AG09309 (cell line): Measurements from ENCODE around the gene KDSR.

ENCODE experiments used
- DNase-seq: peaks from one replicate; pipeline ENCODE4 v3.0.0-alpha.2; 2010; ENCODE audit warnings: low read depth
- H3K4me3 ChIP-seq: 2 replicates; pipeline ENCODE4 v1.5.1; 2011; ENCODE audit warnings: mild to moderate bottlenecking, low read depth, low read length, moderate library complexity; ENCODE audit not compliant: control insufficient read depth
- TF ChIP-seq, protein P1 (sequence below): IDR thresholded peaks from 2 replicates; pipeline ENCODE4 v1.5.1; 2011; ENCODE audit warnings: mild to moderate bottlenecking, low read depth, low read length, inconsistent platforms; ENCODE audit not compliant: insufficient read depth, control insufficient read depth; ENCODE audit errors: missing control alignments

Gene KDSR

DNA sequence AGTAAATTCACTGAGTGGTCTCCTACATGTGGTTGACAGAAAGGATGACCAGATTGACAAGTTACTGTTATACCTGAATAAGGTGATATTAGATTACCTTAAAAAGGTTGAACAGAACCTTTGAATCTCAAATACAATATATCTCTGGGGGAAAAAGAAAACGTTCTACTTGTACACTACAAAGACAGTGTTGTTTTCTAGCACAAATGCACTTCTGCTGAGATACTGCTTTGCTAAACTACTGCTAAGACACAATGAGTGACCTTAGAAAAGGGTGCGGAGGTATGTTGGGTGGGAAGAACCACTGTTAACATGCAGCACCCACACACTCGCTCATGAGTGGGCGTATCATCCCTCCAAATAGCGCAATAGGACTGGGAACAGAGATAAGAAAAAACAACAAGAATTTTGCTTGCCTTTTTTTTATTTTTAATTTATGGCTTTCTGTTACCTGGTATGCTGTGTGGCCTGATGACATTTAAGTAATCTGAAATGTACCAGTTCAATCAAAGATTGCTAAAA, 53.5 kb downstream of the KDSR start:
- TF ChIP-seq, protein P1, sequence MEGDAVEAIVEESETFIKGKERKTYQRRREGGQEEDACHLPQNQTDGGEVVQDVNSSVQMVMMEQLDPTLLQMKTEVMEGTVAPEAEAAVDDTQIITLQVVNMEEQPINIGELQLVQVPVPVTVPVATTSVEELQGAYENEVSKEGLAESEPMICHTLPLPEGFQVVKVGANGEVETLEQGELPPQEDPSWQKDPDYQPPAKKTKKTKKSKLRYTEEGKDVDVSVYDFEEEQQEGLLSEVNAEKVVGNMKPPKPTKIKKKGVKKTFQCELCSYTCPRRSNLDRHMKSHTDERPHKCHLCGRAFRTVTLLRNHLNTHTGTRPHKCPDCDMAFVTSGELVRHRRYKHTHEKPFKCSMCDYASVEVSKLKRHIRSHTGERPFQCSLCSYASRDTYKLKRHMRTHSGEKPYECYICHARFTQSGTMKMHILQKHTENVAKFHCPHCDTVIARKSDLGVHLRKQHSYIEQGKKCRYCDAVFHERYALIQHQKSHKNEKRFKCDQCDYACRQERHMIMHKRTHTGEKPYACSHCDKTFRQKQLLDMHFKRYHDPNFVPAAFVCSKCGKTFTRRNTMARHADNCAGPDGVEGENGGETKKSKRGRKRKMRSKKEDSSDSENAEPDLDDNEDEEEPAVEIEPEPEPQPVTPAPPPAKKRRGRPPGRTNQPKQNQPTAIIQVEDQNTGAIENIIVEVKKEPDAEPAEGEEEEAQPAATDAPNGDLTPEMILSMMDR = no peak
- H3K4me3 ChIP-seq = no peak overlapping the region
- DNase-seq = no peak

DNA sequence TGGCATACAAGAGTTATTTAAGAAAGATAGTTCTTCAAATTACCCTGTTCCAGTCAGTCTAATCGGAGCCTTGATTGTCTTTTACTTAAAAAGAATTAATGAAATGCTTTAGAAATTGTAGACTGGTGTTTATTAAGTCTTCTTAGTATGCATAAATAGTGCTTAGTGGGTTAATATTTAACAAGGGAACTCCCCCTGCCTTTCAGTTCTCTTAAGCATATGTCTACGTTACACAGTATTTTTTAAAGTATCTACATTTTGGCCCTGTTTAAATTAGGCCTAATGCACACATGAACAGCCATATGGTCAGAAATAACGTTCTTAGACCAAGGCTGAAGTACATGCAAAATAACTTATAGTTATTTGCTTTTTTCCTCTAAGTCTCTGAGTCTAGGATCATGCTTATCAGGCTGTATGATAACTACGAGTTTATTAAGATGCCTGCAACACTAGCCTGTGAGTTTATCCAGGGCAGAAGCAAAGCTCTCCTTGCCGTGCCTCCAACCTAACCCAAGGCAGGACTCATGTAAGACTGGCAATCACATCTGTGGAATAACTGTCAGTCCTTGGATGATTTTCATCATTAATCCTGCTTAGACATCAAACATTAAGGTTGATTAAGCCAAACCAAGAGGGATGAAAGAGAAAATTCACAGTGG, 54.1 kb downstream of the KDSR start:
- no peak for DNase-seq
- no peak overlapping the region for H3K4me3 ChIP-seq
- TF ChIP-seq, protein P1 = no peak

DNA sequence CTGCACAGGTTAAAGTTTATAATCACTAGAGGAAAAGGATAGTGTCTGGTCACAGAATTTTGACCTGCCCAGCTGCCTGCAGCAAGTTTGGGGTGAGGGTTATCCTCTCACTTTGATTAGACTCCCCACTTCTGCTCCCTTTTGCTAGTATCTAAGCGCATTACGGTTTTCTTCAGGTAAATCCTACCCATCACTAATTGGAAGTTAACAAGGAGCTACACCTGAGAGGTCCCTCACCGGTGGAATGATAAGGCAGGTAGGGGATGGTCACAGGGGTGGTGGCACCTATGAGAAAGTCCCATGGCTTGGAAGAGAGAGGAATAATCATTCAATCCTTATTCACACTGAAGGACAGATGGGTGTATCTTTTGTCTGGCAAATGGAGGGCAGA, 55.0 kb downstream of the KDSR start:
- TF ChIP-seq, protein P1 = no peak
- H3K4me3 ChIP-seq = no peak overlapping the region
- no peak for DNase-seq

DNA sequence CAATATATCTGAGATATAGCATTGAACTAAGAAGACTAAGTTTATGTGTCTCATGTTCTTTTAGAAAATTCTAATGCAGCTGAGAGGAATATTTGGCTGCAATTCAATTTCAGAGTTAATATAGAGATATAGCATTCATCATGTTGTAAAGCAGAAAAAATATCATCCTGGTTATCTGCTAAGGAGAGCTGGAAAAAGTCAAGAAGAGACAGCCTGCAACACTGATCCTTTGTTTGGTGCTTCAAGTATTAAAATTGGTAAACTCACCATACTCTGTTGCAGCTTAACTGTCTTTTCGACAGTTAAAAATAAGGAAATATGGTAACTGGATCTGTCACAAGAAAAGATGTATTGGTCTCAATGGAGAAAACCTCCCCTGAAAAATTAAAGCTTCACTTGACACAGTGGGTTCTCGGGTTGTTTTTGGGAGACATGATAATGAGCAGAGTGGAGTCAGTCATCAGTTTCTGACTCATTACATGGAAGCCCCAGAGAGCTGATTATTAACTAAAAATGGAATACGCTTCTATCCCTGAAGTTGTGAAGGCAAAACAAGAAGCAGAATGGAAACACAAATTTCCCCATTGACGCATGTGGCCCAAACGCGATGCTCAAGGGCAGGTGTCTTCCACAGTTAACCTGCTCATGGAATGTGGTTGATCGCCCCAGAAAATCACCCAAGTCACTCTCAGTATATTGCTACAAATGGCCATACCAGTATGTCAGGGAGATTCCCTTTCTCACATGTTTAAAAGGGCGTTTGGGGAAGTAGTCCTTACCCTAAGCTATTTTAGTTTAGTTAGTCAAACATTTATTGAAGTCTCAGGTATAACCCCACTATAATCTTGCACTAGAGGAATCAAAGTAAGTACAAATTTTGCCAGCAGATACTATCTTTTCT, 55.6 kb downstream of the KDSR start:
- DNase-seq = no peak
- H3K4me3 ChIP-seq = no peak overlapping the region
- TF ChIP-seq, protein P1 = no peak

DNA sequence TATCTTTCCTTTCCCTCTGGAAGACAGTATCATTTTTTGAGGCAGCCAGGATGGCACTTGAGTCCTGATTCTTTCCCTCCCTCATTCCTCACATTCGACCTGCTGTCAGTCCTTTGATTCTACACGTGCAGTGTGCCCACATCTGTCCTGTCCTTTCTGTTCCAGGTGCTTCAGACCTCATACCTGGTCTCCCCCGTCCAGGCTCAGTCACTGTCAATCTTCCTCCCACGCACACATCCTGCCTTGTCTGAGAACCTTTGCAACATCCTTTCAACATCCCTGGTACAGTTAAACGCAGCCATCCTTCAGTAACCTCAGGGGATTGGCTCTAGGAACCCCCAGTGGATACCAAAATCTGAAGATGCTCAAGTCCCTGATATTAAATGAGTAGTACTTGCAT, 57.6 kb downstream of the KDSR start:
- TF ChIP-seq, protein P1 = no peak
- DNase-seq = no peak
- no peak overlapping the region for H3K4me3 ChIP-seq

DNA sequence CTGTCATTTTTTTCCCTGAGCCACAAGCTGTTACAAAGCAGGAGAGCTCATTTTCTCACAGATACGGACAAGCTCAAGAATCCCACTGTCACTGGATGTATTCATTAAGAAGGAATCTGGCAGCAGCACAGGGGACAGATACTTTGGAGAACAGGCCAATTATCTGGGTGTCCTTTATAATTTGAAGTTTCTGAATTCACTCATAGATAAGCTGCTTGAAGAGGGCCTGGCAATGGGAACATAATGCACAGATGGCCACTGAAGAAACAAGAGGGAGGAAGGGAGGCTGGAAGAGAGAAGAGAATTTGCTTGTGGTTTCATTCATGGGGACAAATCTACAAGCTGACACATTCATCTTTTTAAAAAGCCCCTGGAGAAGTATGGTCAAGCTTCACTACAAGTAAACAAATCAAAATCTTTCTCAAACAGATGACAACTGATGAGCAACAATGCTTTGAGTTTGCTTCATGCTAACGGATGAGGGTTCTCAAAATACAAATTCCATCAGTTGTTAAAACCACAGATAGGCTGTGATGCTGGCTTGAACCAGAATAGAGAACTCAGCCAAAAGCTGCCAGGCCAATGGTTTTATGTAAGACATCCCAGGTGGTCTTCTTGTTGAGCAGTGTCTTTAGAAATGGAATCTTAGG, 59.3 kb downstream of the KDSR start:
- H3K4me3 ChIP-seq = no peak overlapping the region
- TF ChIP-seq, protein P1 = no peak
- no peak for DNase-seq
